Colonic mucosa (tissue), 4 donors: ENCODE data around the gene C12orf56. TPM values are rescaled to one million over a fixed set of nuclear protein-coding genes. Genes with fewer than 3 reads are reported as not detected.
"Not testable (repeated sequence)": the region's sequence is repeated elsewhere in the genome, so short reads cannot be mapped to it uniquely, and the experiment has no call there.

Experiments used
- DNase-seq: peaks from one replicate; pipeline ENCODE4 v3.0.0-alpha.2; 2020
- H3K27ac ChIP-seq: fragments of 200-600 bp; one replicate; pipeline ENCODE4 v1.8.0; 2021
- H3K27me3 ChIP-seq: fragments of 200-600 bp; one replicate; pipeline ENCODE4 v1.8.0; 2021
- H3K36me3 ChIP-seq: fragments of 200-600 bp; one replicate; pipeline ENCODE4 v1.8.0; 2021
- H3K4me1 ChIP-seq: fragments of 200-600 bp; one replicate; pipeline ENCODE4 v1.8.0; 2021; ENCODE audit warnings: mild to moderate bottlenecking
- H3K4me3 ChIP-seq: fragments of 200-600 bp; one replicate; pipeline ENCODE4 v1.8.0; 2021
- H3K9ac ChIP-seq, 2 donors: one replicate each; pipeline ENCODE4 v1.7.0; 2013; ENCODE audit warnings: control low read depth in 2 of 2, low read depth in 2 of 2, low read length in 2 of 2
- H3K9me3 ChIP-seq: fragments of 200-600 bp; one replicate; pipeline ENCODE4 v1.8.0; 2021
- CTCF ChIP-seq: fragments of 200-600 bp; IDR thresholded peaks from one replicate; pipeline ENCODE4 v1.8.0; 2022; ENCODE audit warnings: antibody characterized with exemption, mild to moderate bottlenecking
- intact Hi-C: fragments of 100-400 bp; cut with DNase I; formaldehyde crosslinking; loops from one replicate; pipeline ENCODE4 v1.14.1; 2022
- total RNA-seq, 2 donors: library from RNA; stranded (reverse); fragmentation: NEBNext Ultra II Directional in 1 of 2; extraction: Animal tissue kit (Norgen Biotek cat#: 25700) in 1 of 2; gene quantifications; one replicate each; pipeline ENCODE4 v1.2.1, GENCODE V29; 2021
- donor health status: healthy.
- donor health status: DM: no; HTN: no; CAD: no.
- donor health status: DM: no; HTN: no; CAD: no.

The C12orf56 gene
- total RNA-seq, 2 donors from 2014 or later: 0.74 to 0.77 TPM

- Histone ChIP-seq H3K9ac (no peak overlapping the region), H3K36me3 (no peaks in the 10 kb centered on the region), H3K9me3 (no peaks in the 10 kb centered on the region), H3K27me3 (peaks cover 12% of the 10 kb centered on the region), H3K27ac (no peak overlapping the region), H3K4me3 (no peak overlapping the region), H3K4me1 (no peaks in the 10 kb centered on the region)
- DNase-seq: no peak
- TF ChIP-seq CTCF: no peak
- intact Hi-C loops: no loop called here
Measured at GRCh38 chr12:64387197-64387816, 3.3 kb downstream of the C12orf56 start.

- Histone ChIP-seq H3K27ac (no peak overlapping the region), H3K27me3 (peaks cover 8% of the 10 kb centered on the region), H3K4me3 (no peak overlapping the region), H3K9ac (no peak overlapping the region), H3K9me3 (no peaks in the 10 kb centered on the region), H3K4me1 (no peaks in the 10 kb centered on the region), H3K36me3 (no peaks in the 10 kb centered on the region)
- intact Hi-C loops: no loop called here
- DNase-seq: no peak
- no peak for TF ChIP-seq CTCF
Measured at GRCh38 chr12:64385468-64385867, 5.1 kb downstream of the C12orf56 start.

GRCh38 chr12:64385019-64385418 is 5.5 kb downstream of the C12orf56 start:
- no peak for TF ChIP-seq CTCF

GRCh38 chr12:64383675-64384074 is 6.9 kb downstream of the C12orf56 start:
- no peak overlapping the region for H3K4me3 ChIP-seq
- H3K27ac ChIP-seq: no peak overlapping the region
- H3K9me3 ChIP-seq: no peaks in the 10 kb centered on the region
- no peaks in the 10 kb centered on the region for H3K27me3 ChIP-seq
- no peaks in the 10 kb centered on the region for H3K4me1 ChIP-seq
- no peak for TF ChIP-seq CTCF
- H3K36me3 ChIP-seq: no peaks in the 10 kb centered on the region
- DNase-seq: no peak
- no peak overlapping the region for H3K9ac ChIP-seq
- intact Hi-C loops: no loop called here

More at GRCh38 chr12:64385019-64385418, 5.5 kb downstream of the C12orf56 start:
- Histone ChIP-seq H3K9ac (no peak overlapping the region), H3K36me3 (no peaks in the 10 kb centered on the region), H3K4me3 (no peak overlapping the region), H3K9me3 (no peaks in the 10 kb centered on the region), H3K27ac (no peak overlapping the region), H3K27me3 (peaks cover 4% of the 10 kb centered on the region), H3K4me1 (no peaks in the 10 kb centered on the region)
- DNase-seq: no peak
- intact Hi-C loops: no loop called here

- H3K9me3 ChIP-seq: no peaks in the 10 kb centered on the region
- H3K4me3 ChIP-seq: no peak overlapping the region
- intact Hi-C loops: no loop called here
- no peak for TF ChIP-seq CTCF
- H3K36me3 ChIP-seq: no peaks in the 10 kb centered on the region
- no peak for DNase-seq
- no peaks in the 10 kb centered on the region for H3K4me1 ChIP-seq
- H3K27ac ChIP-seq: no peak overlapping the region
- no peak overlapping the region for H3K9ac ChIP-seq
- no peaks in the 10 kb centered on the region for H3K27me3 ChIP-seq
Measured at GRCh38 chr12:64362721-64363305, 27.7 kb downstream of the C12orf56 start.

GRCh38 chr12:64361173-64361572 is 29.4 kb downstream of the C12orf56 start:
- DNase-seq, H3K9me3 ChIP-seq, H3K9ac ChIP-seq, H3K27me3 ChIP-seq, H3K4me3 ChIP-seq, intact Hi-C loops, H3K27ac ChIP-seq, H3K4me1 ChIP-seq, H3K36me3 ChIP-seq: not testable (repeated sequence)

GRCh38 chr12:64356209-64356608 is 34.3 kb downstream of the C12orf56 start:
- H3K27ac ChIP-seq, DNase-seq, H3K9me3 ChIP-seq, H3K27me3 ChIP-seq, H3K36me3 ChIP-seq, H3K4me3 ChIP-seq, H3K4me1 ChIP-seq, H3K9ac ChIP-seq, intact Hi-C loops: not testable (repeated sequence)
